ENCODE results near the gene DDX18. TPM values are rescaled to one million over a fixed set of nuclear protein-coding genes. Genes with fewer than 3 reads are reported as not detected.
A peak's percentile ranks its signal among the peaks of the same experiment; 100 is the strongest.
"Not testable (repeated sequence)": the region's sequence is repeated elsewhere in the genome, so short reads cannot be mapped to it uniquely, and the experiment has no call there.

Gene DDX18
- total RNA-seq, 1 experiment from 2014 or later: 76.0 TPM

DNA sequence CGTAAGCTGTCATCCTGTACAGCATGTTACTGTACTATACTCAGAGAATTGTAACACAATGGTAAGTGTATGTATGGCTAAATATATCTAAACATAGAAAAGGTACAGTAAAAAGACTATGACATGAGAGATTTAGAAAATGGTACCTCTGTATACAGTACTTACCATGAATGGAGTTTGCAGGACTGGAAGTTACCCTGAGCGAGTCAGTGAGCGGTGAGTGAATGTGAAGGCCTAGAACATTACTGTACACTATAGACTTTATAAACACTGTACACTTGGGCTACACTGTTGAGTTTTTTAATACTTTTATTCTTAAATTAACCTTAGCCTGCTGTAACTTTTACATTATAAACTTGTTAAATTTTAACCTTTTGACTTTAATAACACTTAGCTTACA, 1.5 kb downstream of the DDX18 start:
- Histone ChIP-seq H2AFZ (no peak overlapping the region), H3K4me2 (peak overlapping the region; percentile 97), H4K20me1 (ENCODE audit: insufficient read depth) (peaks cover 31% of the 10 kb centered on the region), H3K4me3 (peak overlapping the region; percentile 97), H3K9me3 (ENCODE audit: insufficient read depth, low read depth) (no peaks in the 10 kb centered on the region), H3K36me3 (ENCODE audit: low read depth) (peaks cover 46% of the 10 kb centered on the region), H3K79me2 (ENCODE audit: low read depth) (peaks cover 35% of the 10 kb centered on the region), H3K27ac (no peak overlapping the region), H3F3A (ENCODE audit: insufficient read depth, low read depth) (no peaks in the 10 kb centered on the region), H3K27me3 (ENCODE audit: insufficient read depth, low read depth) (no peaks in the 10 kb centered on the region), H3K4me1 (replicated peaks; ENCODE audit: insufficient read depth) (peaks cover 15% of the 10 kb centered on the region), H3K9me2 (ENCODE audit: insufficient read depth) (no peaks in the 10 kb centered on the region)
- intact Hi-C loops (cut with micrococcal nuclease; ENCODE audit: unreplicated experiment): no loop called here
- TF ChIP-seq, protein P1, sequence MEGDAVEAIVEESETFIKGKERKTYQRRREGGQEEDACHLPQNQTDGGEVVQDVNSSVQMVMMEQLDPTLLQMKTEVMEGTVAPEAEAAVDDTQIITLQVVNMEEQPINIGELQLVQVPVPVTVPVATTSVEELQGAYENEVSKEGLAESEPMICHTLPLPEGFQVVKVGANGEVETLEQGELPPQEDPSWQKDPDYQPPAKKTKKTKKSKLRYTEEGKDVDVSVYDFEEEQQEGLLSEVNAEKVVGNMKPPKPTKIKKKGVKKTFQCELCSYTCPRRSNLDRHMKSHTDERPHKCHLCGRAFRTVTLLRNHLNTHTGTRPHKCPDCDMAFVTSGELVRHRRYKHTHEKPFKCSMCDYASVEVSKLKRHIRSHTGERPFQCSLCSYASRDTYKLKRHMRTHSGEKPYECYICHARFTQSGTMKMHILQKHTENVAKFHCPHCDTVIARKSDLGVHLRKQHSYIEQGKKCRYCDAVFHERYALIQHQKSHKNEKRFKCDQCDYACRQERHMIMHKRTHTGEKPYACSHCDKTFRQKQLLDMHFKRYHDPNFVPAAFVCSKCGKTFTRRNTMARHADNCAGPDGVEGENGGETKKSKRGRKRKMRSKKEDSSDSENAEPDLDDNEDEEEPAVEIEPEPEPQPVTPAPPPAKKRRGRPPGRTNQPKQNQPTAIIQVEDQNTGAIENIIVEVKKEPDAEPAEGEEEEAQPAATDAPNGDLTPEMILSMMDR (conservative IDR thresholded peaks at IDR 0.05): no peak
- no peak for TF ChIP-seq EZH2 (IDR thresholded peaks at IDR 0.05; ENCODE audit: low read depth)
- ChIA-PET POLR2A (ENCODE audit: unreplicated experiment) (interaction anchor here (0.5 kb wide), 1 partner anchor 23 kb away, joined by 3 read pairs; no protein-coding TSS in a partner anchor), CTCF (no interaction called here)
- BruUV-seq (replicated peaks): no TSS peak
- DNase-seq: no peak

DNA sequence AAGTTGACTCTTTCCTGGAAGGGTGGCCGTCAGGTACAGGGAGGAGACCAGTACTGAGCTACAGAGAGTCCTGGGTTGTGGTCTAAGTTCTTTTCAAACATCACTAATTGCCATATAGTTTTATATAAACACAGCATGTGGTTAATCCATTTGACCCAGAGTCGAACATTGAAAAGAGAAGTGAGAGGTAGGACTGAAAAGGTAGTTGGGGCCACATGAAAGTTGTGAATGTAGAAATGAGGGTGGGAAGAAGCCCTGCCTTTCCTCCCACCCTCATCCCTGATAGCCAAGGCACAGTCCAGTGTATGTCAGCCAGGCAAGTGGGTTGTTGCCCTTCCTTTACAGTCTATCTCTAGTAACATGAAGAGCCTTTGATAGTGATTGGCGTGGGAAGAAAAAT, 4.4 kb downstream of the DDX18 start:
- no peak overlapping the region for H2AFZ ChIP-seq
- no peaks in the 10 kb centered on the region for H3K27me3 ChIP-seq (ENCODE audit: insufficient read depth, low read depth)
- H3K4me2 ChIP-seq: no peak overlapping the region
- no peak overlapping the region for H3K27ac ChIP-seq
- H3K79me2 ChIP-seq (ENCODE audit: low read depth): peaks cover 35% of the 10 kb centered on the region
- intact Hi-C loops (cut with micrococcal nuclease; ENCODE audit: unreplicated experiment): no loop called here
- no TSS peak for BruUV-seq (replicated peaks)
- H3K9me2 ChIP-seq (ENCODE audit: insufficient read depth): no peaks in the 10 kb centered on the region
- ChIA-PET CTCF (no interaction called here), POLR2A (ENCODE audit: unreplicated experiment) (no interaction called here)
- no peak overlapping the region for H3K4me3 ChIP-seq
- no peaks in the 10 kb centered on the region for H3K9me3 ChIP-seq (ENCODE audit: insufficient read depth, low read depth)
- no peaks in the 10 kb centered on the region for H3F3A ChIP-seq (ENCODE audit: insufficient read depth, low read depth)
- peaks cover 75% of the 10 kb centered on the region for H3K36me3 ChIP-seq (ENCODE audit: low read depth)
- H3K4me1 ChIP-seq (replicated peaks; ENCODE audit: insufficient read depth): peaks cover 15% of the 10 kb centered on the region
- no peak for DNase-seq
- TF ChIP-seq, protein P1 (conservative IDR thresholded peaks at IDR 0.05): no peak
- no peak for TF ChIP-seq EZH2 (IDR thresholded peaks at IDR 0.05; ENCODE audit: low read depth)
- peaks cover 31% of the 10 kb centered on the region for H4K20me1 ChIP-seq (ENCODE audit: insufficient read depth)

DNA sequence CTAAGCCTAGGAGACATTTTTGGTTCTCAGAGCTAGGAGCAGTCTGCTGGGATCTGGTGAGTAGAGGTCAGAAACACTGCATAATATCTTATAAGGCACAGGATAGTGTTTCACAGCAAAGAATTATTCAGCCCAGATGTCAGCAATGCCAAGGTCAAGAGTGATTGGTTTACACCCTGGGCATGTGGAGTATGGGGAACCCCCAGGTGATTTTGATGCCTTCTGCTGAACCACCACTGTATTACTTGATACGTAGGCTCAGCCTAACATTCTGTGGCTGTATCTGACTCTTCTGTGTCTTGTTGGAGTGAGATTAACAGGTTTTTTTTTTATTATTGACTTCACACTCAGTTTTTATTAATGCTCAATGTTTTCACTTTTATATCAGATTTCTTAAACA, 6.0 kb downstream of the DDX18 start:
- CTCF ChIA-PET: no interaction called here
- no TSS peak for BruUV-seq (replicated peaks)
- Histone ChIP-seq H3K27me3 (ENCODE audit: insufficient read depth, low read depth) (no peaks in the 10 kb centered on the region), H3K36me3 (ENCODE audit: low read depth) (peaks cover 89% of the 10 kb centered on the region), H3K79me2 (ENCODE audit: low read depth) (peaks cover 26% of the 10 kb centered on the region), H3K4me1 (replicated peaks; ENCODE audit: insufficient read depth) (peaks cover 14% of the 10 kb centered on the region), H3K9me2 (ENCODE audit: insufficient read depth) (no peaks in the 10 kb centered on the region), H3F3A (ENCODE audit: insufficient read depth, low read depth) (no peaks in the 10 kb centered on the region), H2AFZ (no peak overlapping the region), H3K4me3 (no peak overlapping the region), H4K20me1 (ENCODE audit: insufficient read depth) (peaks cover 30% of the 10 kb centered on the region), H3K9me3 (ENCODE audit: insufficient read depth, low read depth) (no peaks in the 10 kb centered on the region), H3K27ac (no peak overlapping the region), H3K4me2 (no peak overlapping the region)
- DNase-seq: no peak
- intact Hi-C loops (cut with micrococcal nuclease; ENCODE audit: unreplicated experiment): loop anchor here (5.0 kb wide), 1 partner anchor 97 kb away; no protein-coding TSS in a partner anchor
- TF ChIP-seq EZH2 (IDR thresholded peaks at IDR 0.05; ENCODE audit: low read depth): no peak
- POLR2A ChIA-PET (ENCODE audit: unreplicated experiment): no interaction called here

DNA sequence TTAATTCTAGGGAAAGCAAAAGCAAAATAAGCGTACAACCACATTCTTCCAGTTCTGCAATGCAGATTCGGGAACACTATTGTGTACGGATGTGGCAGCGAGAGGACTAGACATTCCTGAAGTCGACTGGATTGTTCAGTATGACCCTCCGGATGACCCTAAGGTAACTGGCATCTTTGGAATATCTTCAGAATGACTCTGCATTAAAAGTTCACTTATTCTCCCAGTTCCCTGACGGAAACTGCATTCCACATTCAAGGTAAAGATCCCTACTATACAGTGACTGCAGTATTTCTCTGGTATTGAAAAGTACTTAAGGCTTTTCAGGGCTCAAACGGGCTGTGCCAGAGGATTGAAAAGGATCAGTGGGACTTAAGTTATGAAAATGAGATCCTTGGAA, 10.9 kb downstream of the DDX18 start:
- no peak overlapping the region for H3K27ac ChIP-seq
- POLR2A ChIA-PET (ENCODE audit: unreplicated experiment): no interaction called here
- no peak overlapping the region for H2AFZ ChIP-seq
- no peaks in the 10 kb centered on the region for H3K9me2 ChIP-seq (ENCODE audit: insufficient read depth)
- no peaks in the 10 kb centered on the region for H3F3A ChIP-seq (ENCODE audit: insufficient read depth, low read depth)
- H3K4me3 ChIP-seq: no peak overlapping the region
- no peak for TF ChIP-seq EZH2 (IDR thresholded peaks at IDR 0.05; ENCODE audit: low read depth)
- TF ChIP-seq, protein P1 (conservative IDR thresholded peaks at IDR 0.05): no peak
- no peaks in the 10 kb centered on the region for H3K4me1 ChIP-seq (replicated peaks; ENCODE audit: insufficient read depth)
- intact Hi-C loops (cut with micrococcal nuclease; ENCODE audit: unreplicated experiment): no loop called here
- H3K4me2 ChIP-seq: no peak overlapping the region
- H4K20me1 ChIP-seq (ENCODE audit: insufficient read depth): peaks cover 3% of the 10 kb centered on the region; the same call in 1 of the 2 replicates
- H3K79me2 ChIP-seq (ENCODE audit: low read depth): no peaks in the 10 kb centered on the region
- CTCF ChIA-PET: no interaction called here
- no peaks in the 10 kb centered on the region for H3K27me3 ChIP-seq (ENCODE audit: insufficient read depth, low read depth)
- no peak for DNase-seq
- no peaks in the 10 kb centered on the region for H3K9me3 ChIP-seq (ENCODE audit: insufficient read depth, low read depth)
- peaks cover 79% of the 10 kb centered on the region for H3K36me3 ChIP-seq (ENCODE audit: low read depth)
- no TSS peak for BruUV-seq (replicated peaks)

DNA sequence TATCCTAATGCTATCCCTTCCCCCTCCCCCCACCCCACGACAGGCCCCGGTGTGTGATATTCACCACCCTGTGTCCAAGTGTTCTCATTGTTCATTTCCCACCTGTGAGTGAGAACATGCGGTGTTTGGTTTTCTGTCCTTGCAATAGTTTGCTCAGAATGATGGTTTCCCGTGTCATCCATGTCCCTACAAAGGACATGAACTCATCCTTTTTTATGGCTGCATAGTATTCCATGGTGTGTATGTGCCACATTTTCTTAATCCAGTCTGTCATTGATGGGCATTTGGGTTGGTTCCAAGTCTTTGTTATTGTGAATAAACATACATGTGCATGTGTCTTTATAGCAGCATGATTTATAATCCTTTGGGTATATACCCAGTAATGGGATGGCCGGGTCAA, 13.0 kb downstream of the DDX18 start:
- H3K4me1 ChIP-seq (replicated peaks; ENCODE audit: insufficient read depth); H3K27ac ChIP-seq; H4K20me1 ChIP-seq (ENCODE audit: insufficient read depth); DNase-seq; H3F3A ChIP-seq (ENCODE audit: insufficient read depth, low read depth); H3K9me3 ChIP-seq (ENCODE audit: insufficient read depth, low read depth); H3K9me2 ChIP-seq (ENCODE audit: insufficient read depth); H3K4me3 ChIP-seq; H3K79me2 ChIP-seq (ENCODE audit: low read depth); H3K4me2 ChIP-seq; BruUV-seq (replicated peaks); POLR2A ChIA-PET (ENCODE audit: unreplicated experiment); intact Hi-C loops (cut with micrococcal nuclease; ENCODE audit: unreplicated experiment); CTCF ChIA-PET; H3K27me3 ChIP-seq (ENCODE audit: insufficient read depth, low read depth); H2AFZ ChIP-seq: not testable (repeated sequence)
- H3K36me3 ChIP-seq (ENCODE audit: low read depth): peaks cover 68% of the 10 kb centered on the region

All from PC-9 (cell line).